Panc1 (cell line): ENCODE results near the gene SDK2. TPM values are rescaled to one million over a fixed set of nuclear protein-coding genes. Genes with fewer than 3 reads are reported as not detected.

Experiments used
- ATAC-seq: fragments of 200-7000 bp; cut with Tn5 transposase; 2 replicates; pipeline ENCODE4 v1.9.1; 2020; ENCODE audit warnings: mild to moderate bottlenecking, moderate library complexity
- BruUV-seq: library from RNA; stranded (reverse); fragments of 400-500 nt; replicated peaks from 2 replicates; lab custom pipeline; 2021; lab: Mats Ljungman, UMichigan
- CTCF ChIA-PET: fragments of 300-600 bp; sonication (Branson Sonifier 250); formaldehyde crosslinking; loops from one replicate; lab custom pipeline; 2022; ENCODE audit warnings: antibody characterized with exemption; lab: Charles Lee
- POLR2A ChIA-PET: fragments of 300-600 bp; sonication (Branson Sonifier 250); formaldehyde crosslinking; loops from one replicate; lab custom pipeline; 2022; ENCODE audit warnings: antibody characterized with exemption; lab: Charles Lee
- DNase-seq: peaks from one replicate; pipeline ENCODE4 v3.0.0-alpha.2; 2010; ENCODE audit warnings: low read depth, low spot score
- H3K27ac ChIP-seq: 2 replicates; pipeline ENCODE4 v1.5.1; 2011; ENCODE audit warnings: mild to moderate bottlenecking, low read length, inconsistent platforms
- H3K27me3 ChIP-seq: fragments of 200-500 bp; sonication (Bioruptor generic); 2 replicates; pipeline ENCODE4 v1.6.0; 2014; ENCODE audit warnings: low read length, inconsistent platforms; ENCODE audit not compliant: control insufficient read depth, insufficient read depth
- H3K36me3 ChIP-seq: fragments of 200-500 bp; sonication (Bioruptor generic); 2 replicates; pipeline ENCODE4 v1.5.1; 2014; ENCODE audit warnings: inconsistent platforms, mild to moderate bottlenecking, low read length, moderate library complexity; ENCODE audit not compliant: control insufficient read depth, insufficient read depth
- H3K4me1 ChIP-seq: 2 replicates; pipeline ENCODE4 v1.5.1; 2011; ENCODE audit warnings: inconsistent platforms, mild to moderate bottlenecking, low read length, moderate library complexity; ENCODE audit not compliant: control insufficient read depth, insufficient read depth
- H3K4me3 ChIP-seq, 2 experiments: 2 replicates each; pipeline ENCODE4 v1.5.1; 2011 to 2012; ENCODE audit warnings: low read depth in 2 of 2, low read length in 2 of 2, mild to moderate bottlenecking in 2 of 2, inconsistent platforms in 1 of 2, moderate library complexity in 1 of 2
- H3K9me3 ChIP-seq: fragments of 200-500 bp; sonication (Bioruptor generic); 2 replicates; pipeline ENCODE4 v1.5.1; 2014; ENCODE audit warnings: low read depth, mild to moderate bottlenecking, inconsistent platforms, low read length, moderate library complexity; ENCODE audit not compliant: control insufficient read depth, insufficient read depth
- POLR2AphosphoS5 ChIP-seq: IDR thresholded peaks from 2 replicates; pipeline ENCODE4 v1.6.1; 2012; ENCODE audit warnings: mild to moderate bottlenecking, low read depth, low read length, moderate library complexity
- SIN3A ChIP-seq: IDR thresholded peaks from 2 replicates; pipeline ENCODE4 v1.6.1; 2012; ENCODE audit warnings: low read depth, mild to moderate bottlenecking, low read length, moderate library complexity, borderline replicate concordance; ENCODE audit not compliant: insufficient read depth
- TCF7L2 ChIP-seq: IDR thresholded peaks from 2 replicates; pipeline ENCODE4 v1.6.1; 2011; ENCODE audit warnings: mild to moderate bottlenecking, low read depth, low read length, inconsistent platforms
- in situ Hi-C: cut with HindIII; loops from 2 replicates; pipeline ENCODE4 v1.10.0; 2016; ENCODE audit warnings: low sequenced_read_pairs, low pct_unique_long_range_greater_than_20kb
- intact Hi-C: fragments of 100-400 bp; cut with micrococcal nuclease; formaldehyde crosslinking; loops from one replicate; pipeline ENCODE4 v1.10.0; 2022; ENCODE audit not compliant: unreplicated experiment
- total RNA-seq: library from RNA; stranded (reverse); gene quantifications from one replicate; pipeline ENCODE4 v1.2.1, GENCODE V29; 2021; ENCODE audit not compliant: unreplicated experiment
- TF ChIP-seq, protein P1 (sequence below), 2 experiments: IDR thresholded peaks; 2 replicates each; pipeline ENCODE4 v1.6.1; 2011 to 2012; ENCODE audit warnings: low read depth in 2 of 2, control low read depth in 1 of 2, low read length in 1 of 2, mild to moderate bottlenecking in 1 of 2, moderate library complexity in 1 of 2; ENCODE audit not compliant: insufficient read depth in 1 of 2
- TF ChIP-seq, protein P2 (sequence below): fragments of 450-650 bp; IDR thresholded peaks from 2 replicates; pipeline ENCODE4 v1.5.1; 2017; ENCODE audit warnings: mild to moderate bottlenecking

The SDK2 gene
- total RNA-seq, 1 experiment from 2014 or later: 0.41 TPM

DNA sequence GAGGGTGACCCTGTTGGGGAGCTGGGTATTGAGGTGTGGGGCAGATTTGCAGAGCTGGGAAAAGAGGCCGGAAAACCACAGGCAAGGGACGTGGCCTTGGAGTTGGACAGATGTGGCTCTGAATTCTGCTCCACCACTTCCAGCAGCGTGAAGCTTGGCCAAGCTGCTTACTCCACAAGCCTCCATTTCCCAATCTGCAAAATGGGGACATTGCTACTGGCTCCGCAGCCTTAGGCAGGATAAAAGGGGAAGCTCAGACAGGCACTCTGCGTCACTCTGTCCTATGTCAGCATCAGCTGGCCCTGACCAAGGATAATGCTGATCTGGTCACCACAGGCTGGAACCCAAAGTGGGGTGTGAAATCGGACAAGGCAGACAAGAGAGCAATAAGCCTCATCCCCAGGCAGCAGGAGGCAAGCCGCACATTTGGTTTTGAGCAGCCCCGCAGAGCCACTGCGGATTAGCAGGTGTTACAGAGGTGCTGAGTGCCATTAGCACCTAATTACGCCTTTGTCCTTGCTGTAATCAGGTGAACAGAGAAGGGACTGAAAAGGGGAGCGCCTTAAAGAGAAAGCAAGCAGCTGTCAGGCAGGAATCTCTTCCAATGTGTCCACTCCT, 54.8 kb downstream of the SDK2 start:
- POLR2A ChIA-PET: no interaction called here
- Histone ChIP-seq H3K27me3 (0 out of 2 replicates have a peak, but pooled peaks cover 4% of the 10 kb centered on the region), H3K4me1 (no peaks in the 10 kb centered on the region), H3K36me3 (no peaks in the 10 kb centered on the region), H3K27ac (no peak overlapping the region), H3K9me3 (no peaks in the 10 kb centered on the region), H3K4me3 (no peak overlapping the region)
- no peak for ATAC-seq
- in situ Hi-C loops: no loop called here
- DNase-seq: no peak
- no TSS peak for BruUV-seq
- intact Hi-C loops: no loop called here
- TF ChIP-seq, protein P1, sequence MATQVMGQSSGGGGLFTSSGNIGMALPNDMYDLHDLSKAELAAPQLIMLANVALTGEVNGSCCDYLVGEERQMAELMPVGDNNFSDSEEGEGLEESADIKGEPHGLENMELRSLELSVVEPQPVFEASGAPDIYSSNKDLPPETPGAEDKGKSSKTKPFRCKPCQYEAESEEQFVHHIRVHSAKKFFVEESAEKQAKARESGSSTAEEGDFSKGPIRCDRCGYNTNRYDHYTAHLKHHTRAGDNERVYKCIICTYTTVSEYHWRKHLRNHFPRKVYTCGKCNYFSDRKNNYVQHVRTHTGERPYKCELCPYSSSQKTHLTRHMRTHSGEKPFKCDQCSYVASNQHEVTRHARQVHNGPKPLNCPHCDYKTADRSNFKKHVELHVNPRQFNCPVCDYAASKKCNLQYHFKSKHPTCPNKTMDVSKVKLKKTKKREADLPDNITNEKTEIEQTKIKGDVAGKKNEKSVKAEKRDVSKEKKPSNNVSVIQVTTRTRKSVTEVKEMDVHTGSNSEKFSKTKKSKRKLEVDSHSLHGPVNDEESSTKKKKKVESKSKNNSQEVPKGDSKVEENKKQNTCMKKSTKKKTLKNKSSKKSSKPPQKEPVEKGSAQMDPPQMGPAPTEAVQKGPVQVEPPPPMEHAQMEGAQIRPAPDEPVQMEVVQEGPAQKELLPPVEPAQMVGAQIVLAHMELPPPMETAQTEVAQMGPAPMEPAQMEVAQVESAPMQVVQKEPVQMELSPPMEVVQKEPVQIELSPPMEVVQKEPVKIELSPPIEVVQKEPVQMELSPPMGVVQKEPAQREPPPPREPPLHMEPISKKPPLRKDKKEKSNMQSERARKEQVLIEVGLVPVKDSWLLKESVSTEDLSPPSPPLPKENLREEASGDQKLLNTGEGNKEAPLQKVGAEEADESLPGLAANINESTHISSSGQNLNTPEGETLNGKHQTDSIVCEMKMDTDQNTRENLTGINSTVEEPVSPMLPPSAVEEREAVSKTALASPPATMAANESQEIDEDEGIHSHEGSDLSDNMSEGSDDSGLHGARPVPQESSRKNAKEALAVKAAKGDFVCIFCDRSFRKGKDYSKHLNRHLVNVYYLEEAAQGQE (IDR thresholded peaks at IDR 0.05; ENCODE audit: insufficient read depth in 1 of 2, low read depth in 2 of 2, low read length in 1 of 2): no peak
- TF ChIP-seq, protein P2, sequence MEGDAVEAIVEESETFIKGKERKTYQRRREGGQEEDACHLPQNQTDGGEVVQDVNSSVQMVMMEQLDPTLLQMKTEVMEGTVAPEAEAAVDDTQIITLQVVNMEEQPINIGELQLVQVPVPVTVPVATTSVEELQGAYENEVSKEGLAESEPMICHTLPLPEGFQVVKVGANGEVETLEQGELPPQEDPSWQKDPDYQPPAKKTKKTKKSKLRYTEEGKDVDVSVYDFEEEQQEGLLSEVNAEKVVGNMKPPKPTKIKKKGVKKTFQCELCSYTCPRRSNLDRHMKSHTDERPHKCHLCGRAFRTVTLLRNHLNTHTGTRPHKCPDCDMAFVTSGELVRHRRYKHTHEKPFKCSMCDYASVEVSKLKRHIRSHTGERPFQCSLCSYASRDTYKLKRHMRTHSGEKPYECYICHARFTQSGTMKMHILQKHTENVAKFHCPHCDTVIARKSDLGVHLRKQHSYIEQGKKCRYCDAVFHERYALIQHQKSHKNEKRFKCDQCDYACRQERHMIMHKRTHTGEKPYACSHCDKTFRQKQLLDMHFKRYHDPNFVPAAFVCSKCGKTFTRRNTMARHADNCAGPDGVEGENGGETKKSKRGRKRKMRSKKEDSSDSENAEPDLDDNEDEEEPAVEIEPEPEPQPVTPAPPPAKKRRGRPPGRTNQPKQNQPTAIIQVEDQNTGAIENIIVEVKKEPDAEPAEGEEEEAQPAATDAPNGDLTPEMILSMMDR: no peak
- TF ChIP-seq POLR2AphosphoS5 (no peak), SIN3A (no peak), TCF7L2 (no peak)
- CTCF ChIA-PET: no interaction called here

DNA sequence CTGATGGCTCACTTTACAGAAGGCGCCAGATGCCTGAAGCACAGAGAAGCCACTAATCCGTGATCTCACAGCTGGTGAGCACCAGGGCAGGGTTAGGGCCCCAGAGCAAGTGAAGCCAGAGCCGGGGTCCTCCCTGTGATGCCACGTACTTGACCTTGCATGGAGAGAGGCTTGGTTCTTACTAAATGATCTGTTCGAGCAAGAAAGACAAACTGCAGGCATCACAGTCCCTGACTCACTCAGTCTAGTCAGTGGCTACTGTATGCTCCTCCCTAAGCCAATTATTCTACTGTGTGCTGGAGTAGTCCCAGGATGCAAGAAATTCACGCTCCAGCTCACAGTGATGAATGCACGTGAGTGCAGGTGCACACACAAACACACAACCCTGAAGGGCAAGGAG, 55.4 kb downstream of the SDK2 start:
- Histone ChIP-seq H3K27ac (no peak overlapping the region), H3K4me1 (no peaks in the 10 kb centered on the region), H3K9me3 (no peaks in the 10 kb centered on the region), H3K27me3 (0 out of 2 replicates have a peak, but pooled peaks cover 4% of the 10 kb centered on the region), H3K4me3 (no peak overlapping the region), H3K36me3 (no peaks in the 10 kb centered on the region)
- TF ChIP-seq, protein P1 (IDR thresholded peaks at IDR 0.05; ENCODE audit: insufficient read depth in 1 of 2, low read depth in 2 of 2, low read length in 1 of 2): no peak
- TF ChIP-seq, protein P2: no peak
- TF ChIP-seq SIN3A (no peak), POLR2AphosphoS5 (no peak), TCF7L2 (no peak)
- in situ Hi-C loops (no loop called here), intact Hi-C loops (no loop called here)
- POLR2A ChIA-PET: interaction anchor here (0.6 kb wide), 1 partner anchor 122 kb away, joined by 7 read pairs; no protein-coding TSS in a partner anchor
- no peak for DNase-seq
- CTCF ChIA-PET: no interaction called here
- no peak for ATAC-seq
- BruUV-seq: no TSS peak
